Measurements from ENCODE around the gene TMEM74B.
"Not testable (repeated sequence)": the region's sequence is repeated elsewhere in the genome, so short reads cannot be mapped to it uniquely, and the experiment has no call there.

TMEM74B gene

GRCh38 chr20:1184638-1185315 lies at the start of gene TMEM74B:
Gene TMEM74B (minus strand): TSS chr20:1184981. CDS start chr20:1183801, 1,180 bp downstream.
- DNase-seq (ENCODE audit: extremely low read depth, low read depth) = no peak
- TF ChIP-seq, protein P1, sequence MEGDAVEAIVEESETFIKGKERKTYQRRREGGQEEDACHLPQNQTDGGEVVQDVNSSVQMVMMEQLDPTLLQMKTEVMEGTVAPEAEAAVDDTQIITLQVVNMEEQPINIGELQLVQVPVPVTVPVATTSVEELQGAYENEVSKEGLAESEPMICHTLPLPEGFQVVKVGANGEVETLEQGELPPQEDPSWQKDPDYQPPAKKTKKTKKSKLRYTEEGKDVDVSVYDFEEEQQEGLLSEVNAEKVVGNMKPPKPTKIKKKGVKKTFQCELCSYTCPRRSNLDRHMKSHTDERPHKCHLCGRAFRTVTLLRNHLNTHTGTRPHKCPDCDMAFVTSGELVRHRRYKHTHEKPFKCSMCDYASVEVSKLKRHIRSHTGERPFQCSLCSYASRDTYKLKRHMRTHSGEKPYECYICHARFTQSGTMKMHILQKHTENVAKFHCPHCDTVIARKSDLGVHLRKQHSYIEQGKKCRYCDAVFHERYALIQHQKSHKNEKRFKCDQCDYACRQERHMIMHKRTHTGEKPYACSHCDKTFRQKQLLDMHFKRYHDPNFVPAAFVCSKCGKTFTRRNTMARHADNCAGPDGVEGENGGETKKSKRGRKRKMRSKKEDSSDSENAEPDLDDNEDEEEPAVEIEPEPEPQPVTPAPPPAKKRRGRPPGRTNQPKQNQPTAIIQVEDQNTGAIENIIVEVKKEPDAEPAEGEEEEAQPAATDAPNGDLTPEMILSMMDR (IDR thresholded peaks at IDR 0.05; ENCODE audit: low read depth, low read length) = no peak

- no peak for DNase-seq (ENCODE audit: extremely low read depth, low read depth)
- TF ChIP-seq, protein P1 (IDR thresholded peaks at IDR 0.05; ENCODE audit: low read depth, low read length) = no peak
These were observed 47.7 kb upstream of the TMEM74B start for GRCh38 chr20:1232286-1233111.

- DNase-seq (ENCODE audit: extremely low read depth, low read depth) = no peak
- TF ChIP-seq, protein P1 (IDR thresholded peaks at IDR 0.05; ENCODE audit: low read depth, low read length) = no peak
These were observed 44.8 kb upstream of the TMEM74B start for GRCh38 chr20:1229541-1229940.

DNA sequence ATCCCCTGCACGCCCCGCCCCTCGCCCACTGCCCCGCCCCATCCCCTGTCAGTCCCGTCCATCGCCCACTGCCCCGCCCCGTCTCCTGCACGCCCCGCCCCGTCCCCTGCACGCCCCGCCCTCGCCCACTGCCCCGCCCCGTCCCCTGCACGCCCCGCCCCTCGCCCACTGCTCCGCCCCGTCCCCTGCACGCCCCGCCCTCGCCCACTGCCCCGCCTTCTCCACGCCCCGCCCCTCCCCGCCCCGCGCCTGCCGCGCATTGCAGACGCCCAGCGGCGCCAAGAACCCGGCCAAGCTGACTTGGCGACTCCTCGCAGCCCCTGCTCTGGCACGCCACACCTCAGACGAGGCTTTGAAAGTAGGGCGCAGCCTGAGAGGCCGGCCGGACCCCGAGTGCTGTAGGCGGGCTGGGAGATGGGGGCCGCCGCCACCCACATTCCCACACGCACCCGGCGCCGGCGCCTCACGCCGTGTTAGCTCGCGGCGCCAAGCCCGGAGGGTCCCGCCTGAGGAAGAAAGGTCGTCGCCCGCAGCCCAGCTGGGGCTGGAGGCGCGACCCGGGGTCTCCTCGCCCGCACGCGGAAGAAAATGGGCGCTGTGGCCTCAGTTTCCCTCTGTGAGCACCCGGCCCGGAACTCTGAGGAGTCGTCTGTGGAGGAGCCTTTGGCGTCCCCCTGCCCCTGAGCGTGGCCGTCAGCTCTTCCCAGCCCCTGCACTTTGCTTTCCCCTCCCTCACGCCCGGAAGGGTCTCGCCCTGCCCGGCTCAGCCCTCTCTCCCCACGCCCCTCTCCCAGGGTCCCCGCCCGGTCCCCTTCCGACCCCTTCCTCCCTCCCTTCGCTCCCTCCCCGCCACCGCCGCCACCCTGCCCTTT lies 41.2 kb upstream of the TMEM74B start, which contains the start of gene RAD21L1:
TSS of gene RAD21L1 (plus strand) at position 262 of the 872 bp plus-strand sequence. CDS start 2,410 bp downstream, outside the sequence.
- TF ChIP-seq, protein P1 (IDR thresholded peaks at IDR 0.05; ENCODE audit: low read depth, low read length) = no peak

GRCh38 chr20:1225263-1225782 lies 40.5 kb upstream of the TMEM74B start:
- no peak for DNase-seq (ENCODE audit: extremely low read depth, low read depth)
- TF ChIP-seq, protein P1 (IDR thresholded peaks at IDR 0.05; ENCODE audit: low read depth, low read length) = no peak

More for the DNA sequence above, 41.2 kb upstream of the TMEM74B start, which contains the start of gene RAD21L1:
- DNase-seq (ENCODE audit: extremely low read depth, low read depth) = peak; percentile 31

GRCh38 chr20:1224205-1224890 lies 39.6 kb upstream of the TMEM74B start:
- TF ChIP-seq, protein P1 (IDR thresholded peaks at IDR 0.05; ENCODE audit: low read depth, low read length) = no peak
- DNase-seq (ENCODE audit: extremely low read depth, low read depth) = no peak

DNA sequence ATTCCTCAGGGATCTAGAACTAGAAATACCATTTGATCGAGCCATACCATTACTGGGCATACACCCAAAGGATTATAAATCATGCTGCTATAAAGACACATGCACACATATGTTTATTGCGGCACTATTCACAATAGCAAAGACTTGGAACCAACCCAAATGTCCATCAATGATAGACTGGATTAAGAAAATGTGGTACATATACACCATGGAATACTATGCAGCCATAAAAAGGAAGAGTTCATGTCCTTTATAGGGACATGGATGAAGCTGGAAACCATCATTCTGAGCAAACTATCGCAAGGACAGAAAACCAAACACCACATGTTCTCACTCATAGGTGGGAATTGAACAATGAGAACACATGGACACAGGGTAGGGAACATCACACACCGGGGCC lies 38.0 kb upstream of the TMEM74B start:
- DNase-seq (ENCODE audit: extremely low read depth, low read depth) = not testable (repeated sequence)

- not testable (repeated sequence) for DNase-seq (ENCODE audit: extremely low read depth, low read depth)
These were observed 32.0 kb upstream of the TMEM74B start for GRCh38 chr20:1216527-1217427.

Data from AG09319 (cell line).